Measurements from ENCODE around the gene SORBS1. TPM values are rescaled to one million over a fixed set of nuclear protein-coding genes. Genes with fewer than 3 reads are reported as not detected.
A peak's percentile ranks its signal among the peaks of the same experiment; 100 is the strongest.

Gene SORBS1
- total RNA-seq, 1 experiment from 2014 or later = 5.4 TPM

DNA sequence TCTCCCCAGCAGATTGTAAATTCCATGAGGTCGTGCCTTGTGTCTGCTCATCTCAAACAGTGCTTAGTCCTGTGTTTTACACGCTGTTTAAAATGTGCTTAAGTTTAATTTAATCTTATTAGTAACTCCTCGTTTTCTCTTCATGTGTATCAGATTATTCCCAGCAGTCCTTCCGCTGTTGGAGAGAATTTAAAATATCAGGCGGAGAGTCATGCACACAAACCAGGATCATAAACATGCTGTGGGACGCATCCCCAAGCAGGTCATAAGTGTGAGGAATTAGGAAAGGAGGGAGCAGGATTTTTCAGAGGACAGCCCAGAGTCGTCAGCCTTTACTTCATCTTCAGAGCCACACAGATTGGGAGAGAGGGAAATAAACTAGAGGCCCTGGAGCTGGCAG lies 4.2 kb upstream of the SORBS1 start:
- DNase-seq (ENCODE audit: low read depth) = no peak

DNA sequence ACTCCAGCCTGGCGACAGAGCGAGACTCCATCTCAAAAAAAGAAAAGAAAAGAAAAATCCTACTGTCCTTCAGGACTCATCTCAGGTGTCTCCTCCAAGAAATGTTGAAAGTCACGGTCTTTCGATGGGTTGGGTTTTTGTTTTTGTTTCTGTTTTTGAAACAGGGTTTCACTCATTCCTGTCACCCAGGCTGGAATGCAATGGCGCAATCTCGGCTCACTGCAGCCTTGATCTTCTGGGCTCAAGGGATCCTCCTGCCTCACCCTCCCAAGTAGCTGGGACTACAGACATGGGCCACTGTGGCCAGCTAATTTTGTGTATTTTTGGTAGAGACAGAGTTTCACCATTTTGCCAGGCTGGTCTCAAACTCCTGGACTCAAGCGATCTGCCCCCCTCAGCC lies 3.1 kb upstream of the SORBS1 start:
- DNase-seq (ENCODE audit: low read depth) = no peak

DNA sequence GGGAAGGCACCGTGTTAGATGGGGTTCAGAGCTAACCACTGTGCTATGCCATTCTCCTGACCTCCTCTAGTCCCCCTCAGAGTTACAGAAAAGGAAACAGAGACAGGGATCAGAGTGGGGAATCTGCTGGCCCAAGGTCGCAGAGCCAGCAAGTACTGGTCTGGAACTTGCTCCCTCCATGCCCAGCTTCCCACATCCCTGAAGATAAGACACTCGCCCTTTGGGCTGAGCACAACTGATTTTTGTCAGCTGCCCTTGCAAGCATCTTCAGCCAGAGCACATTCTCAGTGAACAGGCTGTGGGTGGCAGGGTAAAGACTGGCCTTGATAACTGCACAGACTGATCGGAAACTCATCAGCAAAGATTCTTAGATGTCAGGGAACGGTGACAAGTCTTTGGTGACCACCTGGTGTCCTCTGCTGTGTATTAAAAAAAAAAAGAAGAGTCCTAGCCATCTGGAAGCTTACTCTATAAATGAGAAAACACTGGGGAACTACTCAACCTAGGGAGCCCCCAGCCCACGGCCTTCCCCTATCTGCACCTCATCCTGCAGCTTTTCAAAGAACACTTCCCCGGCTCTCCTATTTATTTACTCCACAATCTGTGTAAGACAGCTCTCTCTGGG lies 1.3 kb upstream of the SORBS1 start:
- DNase-seq (ENCODE audit: low read depth) = no peak

DNA sequence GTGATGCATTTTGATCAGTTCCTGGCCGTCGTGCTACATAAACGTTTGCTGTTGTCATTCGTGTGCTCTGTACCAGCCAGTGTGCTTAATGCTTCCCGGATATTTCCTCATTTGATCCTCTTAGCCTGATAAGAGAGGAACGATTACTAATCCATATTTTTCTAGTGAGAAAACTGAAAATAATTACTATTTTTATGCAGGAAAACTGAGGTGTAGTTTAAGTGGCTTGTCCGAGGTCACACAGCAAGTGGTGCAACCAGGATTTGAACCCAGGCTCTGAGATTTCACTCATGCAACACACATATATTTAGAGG lies 650 bp upstream of the SORBS1 start:
- no peak for DNase-seq (ENCODE audit: low read depth)

DNA sequence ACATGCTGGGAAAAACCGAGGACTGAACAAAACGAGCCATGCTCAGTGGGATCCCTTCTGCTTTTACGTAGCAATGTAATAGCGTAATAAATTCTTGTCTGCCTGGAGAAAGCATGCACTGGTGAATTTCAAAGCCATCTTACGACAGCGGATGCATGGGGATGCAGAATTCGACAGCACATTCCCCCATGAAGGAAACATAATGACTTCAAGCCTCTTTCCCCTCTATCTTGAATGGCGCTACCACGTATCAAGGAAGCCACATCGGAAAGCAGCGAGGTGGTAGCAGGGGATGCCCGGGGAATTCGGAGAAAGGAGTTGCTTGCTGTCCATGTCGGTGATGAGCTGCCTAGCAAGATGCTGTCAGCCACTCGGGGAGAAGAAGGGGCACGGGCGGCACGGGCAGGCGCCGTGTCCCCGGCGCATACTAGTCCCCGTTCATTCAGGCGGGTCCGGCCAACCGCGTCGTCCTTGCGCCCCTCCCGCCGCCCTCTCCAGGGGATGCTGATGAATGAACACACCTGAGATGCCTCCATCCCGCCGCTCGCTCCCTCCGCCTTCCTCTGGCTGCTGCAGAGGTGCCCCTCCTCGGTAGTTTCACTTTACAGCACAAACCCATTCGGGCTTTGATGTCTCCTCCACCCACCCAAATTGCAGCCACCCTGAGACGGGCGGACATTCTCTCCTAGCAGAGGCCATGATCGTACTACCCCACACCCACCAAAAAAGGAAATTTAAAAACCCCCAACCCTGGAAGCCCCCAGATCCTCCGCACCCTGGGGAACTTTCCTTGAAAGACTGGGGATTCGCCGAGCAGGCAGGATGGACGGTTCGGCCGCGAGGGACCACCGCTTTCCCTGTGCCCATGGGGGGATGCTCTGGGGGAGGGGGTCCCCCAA lies 644 bp downstream of the SORBS1 start:
- DNase-seq (ENCODE audit: low read depth) = peak; percentile 31

DNA sequence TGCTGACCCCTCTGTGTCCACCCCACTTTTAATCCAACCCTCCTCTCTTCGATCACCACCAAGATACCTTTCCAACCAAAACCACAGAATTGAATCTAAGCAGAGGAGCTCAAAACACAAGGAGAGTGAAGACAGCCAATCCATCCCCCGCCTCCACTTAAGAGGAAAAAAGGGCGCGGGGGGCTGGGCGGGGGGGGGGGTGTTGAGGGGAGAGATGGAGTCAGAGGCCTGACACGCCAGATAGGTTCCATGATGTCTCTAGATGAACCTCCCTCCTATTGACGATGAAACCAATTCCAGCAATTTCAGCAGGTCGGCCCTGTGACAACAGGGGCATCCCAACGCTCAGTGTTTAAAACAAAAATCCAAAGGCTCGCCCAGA lies 1.3 kb downstream of the SORBS1 start:
- DNase-seq (ENCODE audit: low read depth) = no peak

DNA sequence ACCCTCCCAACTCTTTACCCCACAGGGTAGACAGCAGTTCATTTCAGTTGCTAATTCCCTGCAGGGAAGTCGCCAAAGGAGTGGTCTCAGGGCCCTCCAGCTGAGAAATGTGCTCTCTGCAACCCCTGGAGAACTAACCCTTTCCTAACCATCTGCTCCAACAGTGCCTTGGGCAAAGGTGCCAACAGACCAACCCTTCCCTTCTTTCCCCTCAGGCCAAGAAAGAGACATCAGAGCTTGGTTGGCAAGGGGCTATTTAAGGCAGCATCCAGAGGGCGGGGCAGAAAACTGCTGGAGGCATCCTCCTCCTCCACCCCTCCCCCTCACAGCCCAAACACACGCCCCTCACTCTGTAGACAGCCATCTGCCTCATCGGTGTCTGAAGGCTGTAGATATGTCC lies 1.7 kb downstream of the SORBS1 start:
- DNase-seq (ENCODE audit: low read depth) = no peak

DNA sequence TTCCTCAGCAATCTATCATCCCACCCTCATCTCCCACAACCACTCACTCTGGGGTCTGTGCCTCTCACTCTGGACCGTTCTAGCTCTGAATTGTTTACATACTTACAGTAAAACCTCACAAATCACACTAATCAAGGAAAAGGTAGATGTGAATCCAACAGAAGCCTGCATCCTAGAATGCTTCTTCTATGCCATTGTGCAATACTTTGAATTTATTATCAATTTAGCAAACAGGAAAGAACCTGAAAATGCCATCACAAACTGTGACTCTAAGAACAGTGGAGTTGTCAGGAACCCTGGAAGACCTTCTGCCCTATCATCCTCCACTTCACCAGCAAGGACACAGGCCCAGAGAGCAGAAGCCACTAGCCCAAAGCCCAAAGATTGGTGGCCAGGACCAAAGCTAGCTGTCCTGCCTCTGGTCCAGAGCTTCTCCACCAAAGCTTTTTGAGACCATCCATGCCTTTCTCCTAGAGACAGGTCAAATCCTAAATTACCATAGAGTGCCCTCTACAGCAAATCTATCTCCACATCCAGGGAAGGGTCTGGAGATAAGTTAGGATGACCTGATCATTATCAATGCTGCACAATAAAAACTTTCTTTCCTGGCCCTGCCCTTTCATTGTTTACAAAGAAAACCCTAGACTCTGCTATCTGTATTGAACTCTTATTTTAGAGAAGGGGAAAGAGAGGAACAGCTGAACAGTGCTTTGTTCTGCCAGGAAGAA lies 2.4 kb downstream of the SORBS1 start:
- no peak for DNase-seq (ENCODE audit: low read depth)

DNA sequence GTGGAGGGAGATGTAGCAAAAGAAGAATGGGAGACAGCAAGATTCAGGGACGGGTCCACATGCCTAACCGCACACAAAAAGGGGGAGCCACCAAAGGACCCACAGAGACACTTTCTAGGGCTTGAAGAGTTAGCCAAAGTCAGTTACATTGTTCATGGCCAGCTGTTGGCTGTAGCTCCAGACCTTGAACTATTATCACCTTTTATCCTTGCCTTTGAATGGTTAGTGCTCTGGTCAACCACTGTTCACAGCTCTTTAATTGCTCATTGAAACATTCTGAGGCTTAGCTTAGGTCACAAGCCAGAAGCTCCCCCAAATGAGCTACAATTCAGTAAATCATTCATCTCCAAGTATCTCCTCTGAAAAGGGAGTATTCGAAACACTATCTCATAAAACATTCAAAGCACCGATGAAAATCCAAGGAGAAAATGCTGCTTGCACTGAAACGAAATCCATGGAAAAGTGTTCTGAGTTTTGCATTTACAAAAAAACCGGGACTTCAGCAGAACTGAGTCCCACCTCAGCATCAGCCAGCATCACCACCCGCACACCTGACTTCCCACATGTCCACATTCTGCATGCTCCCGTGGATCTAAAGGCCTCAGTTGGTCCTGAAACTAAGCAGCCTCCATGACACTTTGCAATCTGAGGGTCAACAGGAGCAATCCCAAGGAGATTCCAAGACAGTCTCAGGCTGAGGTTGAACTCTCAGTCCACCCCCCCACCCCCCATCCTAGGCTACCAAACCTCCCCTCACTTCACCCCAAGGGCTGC lies 4.0 kb downstream of the SORBS1 start:
- DNase-seq (ENCODE audit: low read depth) = no peak

DNA sequence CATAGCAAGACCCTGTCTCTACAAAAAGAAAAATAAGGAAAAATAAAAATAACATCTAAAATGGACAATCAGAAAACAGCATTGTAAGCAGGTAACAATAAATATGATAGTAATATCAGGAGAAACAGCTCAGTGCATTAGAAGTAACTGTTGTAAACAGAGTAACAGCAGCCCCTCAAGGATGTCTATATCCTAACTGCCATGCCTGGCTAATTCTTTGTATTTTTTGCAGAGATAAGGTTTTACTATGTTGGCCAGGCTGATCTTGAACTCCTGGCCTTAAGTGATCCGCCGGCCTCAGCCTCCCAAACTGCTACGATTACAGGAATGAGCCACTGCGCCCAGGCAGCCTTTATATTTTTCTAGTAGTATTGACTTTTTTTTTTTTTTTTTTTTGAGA lies 7.5 kb downstream of the SORBS1 start:
- DNase-seq (ENCODE audit: low read depth) = no peak

DNA sequence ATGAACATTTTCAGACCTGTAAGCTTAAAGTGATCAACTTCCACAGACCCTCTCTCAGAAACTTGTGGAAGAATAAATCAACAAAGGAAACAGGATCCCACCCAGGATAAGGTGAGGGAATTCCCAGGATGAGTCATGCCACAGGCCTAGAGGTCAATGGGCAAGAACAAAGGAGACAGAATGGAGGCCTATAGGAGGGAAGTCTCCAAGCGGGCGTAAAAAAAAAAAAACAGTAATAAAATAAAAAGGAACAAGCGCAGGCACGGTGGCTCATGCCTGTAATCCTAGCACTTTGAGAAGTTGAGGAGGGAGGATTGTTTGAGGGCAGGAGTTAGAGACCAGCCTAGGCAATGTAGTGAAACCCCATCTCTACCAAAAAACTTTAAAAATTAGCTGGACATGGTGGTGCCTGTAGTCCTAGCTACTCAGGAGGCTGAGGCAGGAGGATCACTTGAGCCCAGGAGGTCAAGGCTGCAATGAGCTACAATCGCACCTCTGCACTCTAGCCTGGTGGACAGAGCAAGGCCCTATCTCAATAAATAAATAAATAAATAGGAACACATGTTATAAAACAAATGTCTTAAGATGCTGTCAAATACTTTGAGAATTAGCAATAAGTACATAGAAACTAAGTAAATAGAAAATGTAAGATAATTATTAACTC lies 8.4 kb downstream of the SORBS1 start:
- DNase-seq (ENCODE audit: low read depth) = peak; percentile 81

DNA sequence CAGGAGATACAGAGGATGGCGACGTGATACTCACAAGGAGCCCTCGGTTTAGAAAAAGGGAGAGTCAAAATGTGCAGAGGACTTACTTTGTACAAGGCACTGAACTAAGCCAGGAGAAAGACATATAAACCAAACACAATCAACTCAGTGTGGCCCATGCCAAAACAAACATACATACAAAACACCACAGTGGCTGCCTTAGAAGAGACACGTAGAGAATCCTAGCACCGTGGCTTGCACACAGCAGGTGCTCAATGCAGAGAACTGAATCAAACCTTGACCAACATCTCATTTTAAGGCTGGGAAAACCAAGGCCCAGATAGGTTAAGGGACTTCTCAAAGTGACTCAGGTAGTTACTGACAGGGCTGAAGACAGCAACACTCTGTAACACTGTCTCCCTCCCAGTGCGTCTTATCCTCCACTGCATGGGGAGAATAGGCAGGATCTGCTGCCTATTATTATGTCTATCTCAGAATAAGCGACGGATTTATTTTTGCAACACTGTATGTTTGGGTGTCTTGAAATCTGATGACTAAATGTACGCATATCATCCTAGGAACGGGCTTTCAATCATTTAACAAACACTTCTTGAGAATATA lies 11.0 kb downstream of the SORBS1 start:
- peak; percentile 9 for DNase-seq (ENCODE audit: low read depth)

DNA sequence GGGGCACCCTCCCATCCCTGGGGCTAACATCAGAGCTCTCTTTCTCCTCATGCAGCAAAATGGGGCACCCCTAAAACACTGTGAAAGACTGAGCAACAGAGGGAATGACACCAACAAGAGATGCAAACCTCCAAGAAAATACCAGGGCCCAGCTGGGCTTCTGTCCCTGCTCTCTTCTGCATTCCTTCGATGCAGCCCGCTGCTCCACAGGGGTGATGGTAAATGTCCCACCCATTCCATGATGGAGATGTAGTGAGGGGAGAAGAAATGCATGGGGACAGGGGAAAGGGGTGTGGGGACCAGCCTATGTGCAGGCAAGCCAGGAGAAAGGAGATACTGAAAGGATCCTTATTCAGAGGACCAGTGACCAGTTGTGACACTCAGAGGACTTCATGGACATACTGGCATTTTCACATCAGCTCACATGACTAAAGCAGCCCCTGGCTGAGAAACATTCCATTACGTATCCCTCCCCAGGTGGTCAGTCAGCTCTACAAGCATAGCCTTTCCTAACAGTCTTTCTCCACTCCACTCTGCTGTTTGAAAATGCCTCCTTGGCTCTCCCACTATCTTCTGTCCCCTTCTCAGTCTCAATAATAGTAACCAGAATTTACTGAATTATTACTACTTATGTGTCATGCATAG lies 13.3 kb downstream of the SORBS1 start:
- no peak for DNase-seq (ENCODE audit: low read depth)

DNA sequence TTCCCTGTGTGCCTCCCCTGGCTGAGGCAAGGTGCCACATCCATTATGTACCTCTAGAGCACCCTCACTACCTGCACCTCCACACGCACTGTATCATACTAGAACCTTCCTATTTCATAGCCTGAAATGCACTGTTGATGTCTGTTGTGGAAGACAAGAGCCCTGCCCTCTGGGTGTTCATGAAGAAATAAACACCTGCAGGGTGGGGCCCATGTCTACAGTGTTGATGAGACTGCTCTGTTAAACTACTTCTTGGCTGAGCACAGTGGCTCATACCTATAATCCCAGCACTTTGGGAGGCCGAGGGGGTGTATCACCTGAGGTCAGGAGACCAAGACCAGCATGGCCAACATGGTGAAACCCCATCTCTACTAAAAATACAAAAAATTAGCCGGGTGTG lies 14.0 kb downstream of the SORBS1 start:
- no peak for DNase-seq (ENCODE audit: low read depth)

DNA sequence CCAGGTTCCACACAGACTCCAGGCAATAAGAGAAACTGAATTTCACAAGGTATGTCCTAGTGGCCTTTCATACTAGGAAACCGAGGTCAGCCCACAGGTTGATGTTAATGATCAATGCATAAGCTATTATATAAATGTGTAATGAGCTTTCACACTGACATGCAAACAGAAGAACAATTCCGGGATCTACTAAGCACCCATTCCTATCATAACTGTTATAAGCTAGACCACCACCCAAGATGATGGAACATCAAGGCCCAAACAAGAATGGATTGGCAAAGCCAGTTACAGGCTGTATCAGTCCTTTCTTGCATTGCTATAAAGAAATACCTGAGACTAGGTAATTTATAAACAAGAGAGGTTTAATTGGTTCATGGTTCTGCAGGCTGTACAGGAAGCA lies 15.2 kb downstream of the SORBS1 start:
- no peak for DNase-seq (ENCODE audit: low read depth)

DNA sequence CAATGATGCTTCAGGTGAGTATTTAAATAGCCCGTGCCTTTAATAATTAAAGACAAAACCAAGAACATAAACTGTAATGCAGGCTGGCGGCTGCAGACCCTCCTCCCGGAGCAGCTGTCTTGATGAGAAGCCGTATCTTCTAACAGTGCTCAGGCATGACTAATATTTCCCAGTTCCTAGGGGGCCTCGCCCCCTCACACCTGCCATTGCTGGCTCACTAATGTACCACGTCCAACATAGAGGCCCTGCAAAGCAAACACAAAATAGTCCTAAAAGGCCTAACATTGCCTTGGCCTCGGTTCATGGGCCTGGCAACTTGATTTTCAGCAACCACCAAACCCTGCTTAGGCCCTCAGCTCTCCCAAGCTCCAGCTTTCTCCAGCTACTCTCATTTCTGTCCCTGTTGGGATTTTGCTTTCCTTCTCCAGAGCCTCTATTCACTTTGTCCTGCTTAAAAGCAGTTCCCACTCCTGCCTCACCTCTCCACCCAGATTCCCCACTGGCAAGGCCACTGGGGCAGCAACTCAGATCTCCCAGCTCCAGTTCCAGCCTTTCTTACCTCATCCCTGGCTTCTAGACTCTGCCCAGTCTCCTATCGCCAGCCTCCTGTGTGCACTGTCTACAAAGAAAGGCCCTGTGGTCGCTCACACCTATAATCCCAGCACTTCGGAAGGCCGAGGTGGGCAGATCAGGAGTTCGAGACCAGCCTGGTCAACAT lies 16.2 kb downstream of the SORBS1 start:
- DNase-seq (ENCODE audit: low read depth) = no peak

DNA sequence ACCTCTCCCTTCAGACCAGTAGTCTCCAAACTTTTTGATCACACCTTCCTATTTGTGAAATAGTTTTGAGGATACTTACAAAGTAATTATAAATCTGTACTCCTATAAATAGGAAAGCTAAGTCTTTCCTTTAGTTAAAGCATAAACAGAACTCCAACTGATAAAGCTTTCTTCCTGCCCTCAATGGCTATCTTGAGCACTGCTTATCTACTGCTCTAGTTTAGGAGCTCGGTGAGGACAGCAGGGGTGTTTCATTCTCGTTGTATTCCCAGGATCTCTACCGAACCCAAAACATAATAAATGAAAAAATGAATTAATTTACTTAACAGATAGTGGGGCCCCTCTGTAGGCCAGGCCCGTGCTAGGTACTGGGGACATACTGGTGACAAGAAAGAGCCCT lies 17.7 kb downstream of the SORBS1 start:
- no peak for DNase-seq (ENCODE audit: low read depth)

DNA sequence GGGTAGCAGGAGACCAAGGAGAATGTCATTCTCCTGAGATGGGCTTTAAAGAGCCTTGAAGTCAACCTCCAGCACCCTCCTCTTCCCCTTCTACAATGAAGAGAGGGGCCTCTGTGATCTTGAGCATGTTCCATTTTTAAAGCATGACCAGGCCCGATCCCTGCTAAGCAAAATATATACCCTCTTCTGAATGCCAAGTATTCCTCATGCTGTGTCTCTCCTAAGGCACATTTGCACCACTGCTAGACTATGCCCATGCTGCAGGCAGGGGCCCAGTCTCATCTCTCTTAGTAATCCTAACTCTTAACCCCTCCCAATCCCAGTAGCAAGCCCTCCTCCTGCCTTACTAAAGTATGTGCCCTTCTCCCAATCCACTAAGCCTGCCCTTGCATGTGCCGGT lies 18.4 kb downstream of the SORBS1 start:
- no peak for DNase-seq (ENCODE audit: low read depth)

DNA sequence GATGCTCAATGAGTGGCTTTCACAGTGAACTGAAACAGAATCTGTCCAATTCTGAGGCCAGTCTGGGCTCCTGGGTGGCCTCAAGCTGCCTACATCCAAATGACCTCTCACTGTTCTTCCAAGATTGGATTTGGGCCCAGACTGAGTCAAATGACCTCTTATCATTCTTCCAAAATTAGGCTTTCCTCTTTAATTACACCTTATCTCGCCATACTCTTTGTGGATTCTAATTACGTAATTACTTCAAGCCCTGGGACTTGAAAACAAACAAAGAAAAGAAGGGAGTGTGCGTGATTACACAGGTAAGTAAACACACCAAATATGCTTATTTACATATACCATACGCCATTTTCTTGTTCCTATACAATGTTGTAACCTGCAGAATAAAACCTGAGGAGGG lies 18.8 kb downstream of the SORBS1 start:
- DNase-seq (ENCODE audit: low read depth) = no peak

DNA sequence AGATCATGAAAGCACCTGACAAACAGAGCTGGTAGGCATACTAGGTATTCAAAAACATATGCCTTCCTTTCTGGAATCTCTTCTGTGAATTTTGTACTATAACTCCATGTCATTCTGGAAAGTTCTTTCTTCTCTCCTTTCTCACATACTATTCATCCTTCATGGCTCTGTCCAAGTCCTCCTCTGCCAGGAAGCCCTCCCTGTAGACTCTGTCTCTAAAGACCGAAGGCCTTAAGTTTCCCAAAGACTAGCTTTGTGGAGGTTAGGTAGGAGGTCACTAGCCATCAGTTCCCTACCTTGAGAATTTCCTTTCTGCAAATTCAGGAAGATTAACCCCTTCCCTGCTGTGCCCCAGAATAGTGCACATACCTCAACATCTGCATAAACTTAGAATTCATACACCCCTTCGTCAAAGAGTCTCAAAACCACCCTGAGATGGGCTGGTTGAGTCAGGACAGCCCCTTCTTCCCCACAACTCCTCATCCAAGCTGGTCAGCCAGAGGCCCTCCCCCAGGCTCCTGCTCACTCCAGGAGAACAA lies 20.6 kb downstream of the SORBS1 start:
- no peak for DNase-seq (ENCODE audit: low read depth)

Measured in Daoy (cell line).